Ishikawa (cell line): Measurements from ENCODE around the gene TERB1.

Experiments used
- CEBPB ChIP-seq: IDR thresholded peaks from 2 replicates; pipeline ENCODE4 v1.6.1; 2012
- CREB1 ChIP-seq: IDR thresholded peaks from 2 replicates; pipeline ENCODE4 v1.6.1; 2012; ENCODE audit warnings: low read depth
- EGR1 ChIP-seq: IDR thresholded peaks from 2 replicates; pipeline ENCODE4 v1.6.1; 2012
- EP300 ChIP-seq: IDR thresholded peaks from 2 replicates; pipeline ENCODE4 v1.6.1; 2012; ENCODE audit warnings: borderline replicate concordance
- FOXM1 ChIP-seq: IDR thresholded peaks from 2 replicates; pipeline ENCODE4 v1.6.1; 2012; ENCODE audit warnings: low read depth, borderline replicate concordance
- MAX ChIP-seq: IDR thresholded peaks from 2 replicates; pipeline ENCODE4 v1.6.1; 2012
- NFIC ChIP-seq: IDR thresholded peaks from 2 replicates; pipeline ENCODE4 v1.6.1; 2012
- RAD21 ChIP-seq: IDR thresholded peaks from 2 replicates; pipeline ENCODE4 v1.6.1; 2012; ENCODE audit warnings: low read depth
- REST ChIP-seq: IDR thresholded peaks from 2 replicates; pipeline ENCODE4 v1.6.1; 2012; ENCODE audit warnings: low read depth, mild to moderate bottlenecking
- TAF1 ChIP-seq: IDR thresholded peaks from 2 replicates; pipeline ENCODE4 v1.6.1; 2012; ENCODE audit warnings: low read depth, mild to moderate bottlenecking
- TCF12 ChIP-seq: IDR thresholded peaks from 2 replicates; pipeline ENCODE4 v1.6.1; 2012; ENCODE audit warnings: low read depth
- TEAD4 ChIP-seq: IDR thresholded peaks from 2 replicates; pipeline ENCODE4 v1.6.1; 2012
- USF1 ChIP-seq: IDR thresholded peaks from 2 replicates; pipeline ENCODE4 v1.6.1; 2012
- YY1 ChIP-seq: IDR thresholded peaks from 2 replicates; pipeline ENCODE4 v1.6.1; 2012; ENCODE audit warnings: low read depth
- ZBTB7A ChIP-seq: IDR thresholded peaks from 2 replicates; pipeline ENCODE4 v1.6.1; 2012; ENCODE audit warnings: low read depth

TERB1 gene

GRCh38 chr16:66811043-66811442 lies 9.7 kb upstream of the TERB1 start:
- TF ChIP-seq CEBPB (no peak), YY1 (no peak), TEAD4 (no peak), EGR1 (no peak), EP300 (no peak), NFIC (no peak), FOXM1 (no peak), ZBTB7A (no peak), MAX (no peak), RAD21 (no peak), USF1 (no peak), TCF12 (no peak), REST (no peak), CREB1 (no peak), TAF1 (no peak)

GRCh38 chr16:66810391-66810790 lies 9.0 kb upstream of the TERB1 start:
- TF ChIP-seq NFIC (no peak), FOXM1 (no peak), ZBTB7A (no peak), TAF1 (no peak), USF1 (no peak), TCF12 (no peak), CREB1 (no peak), EGR1 (no peak), EP300 (no peak), YY1 (no peak), TEAD4 (no peak), CEBPB (no peak), REST (no peak), RAD21 (no peak), MAX (no peak)

- no peak for TF ChIP-seq TCF12
- no peak for TF ChIP-seq EP300
- TF ChIP-seq MAX = no peak
- TF ChIP-seq NFIC = no peak
- no peak for TF ChIP-seq FOXM1
- TF ChIP-seq ZBTB7A = no peak
- TF ChIP-seq USF1 = no peak
- no peak for TF ChIP-seq RAD21
- TF ChIP-seq TEAD4 = no peak
- TF ChIP-seq EGR1 = no peak
These were observed 8.4 kb upstream of the TERB1 start for GRCh38 chr16:66809765-66810164.

- no peak for TF ChIP-seq TEAD4
- TF ChIP-seq YY1 = no peak
- TF ChIP-seq CEBPB = no peak
- TF ChIP-seq CREB1 = no peak
These were observed 775 bp upstream of the TERB1 start for GRCh38 chr16:66802159-66802558.

GRCh38 chr16:66800856-66801255 lies 528 bp downstream of the TERB1 start:
- TF ChIP-seq REST (no peak), ZBTB7A (no peak), NFIC (no peak), TCF12 (no peak), EGR1 (no peak), YY1 (no peak), USF1 (no peak), CEBPB (no peak), MAX (no peak), TEAD4 (no peak)
